Stimulated activated naive CD4-positive, alpha-beta T cell treated with Interleukin-2 at 50 U/mL for 16 hours (primary cell): ENCODE results near the gene SHROOM3.

ENCODE experiments used
- DNase-seq: peaks from one replicate; lab custom pipeline; 2025; lab: John Stamatoyannopoulos, UW

The SHROOM3 gene

GRCh38 chr4:76751612-76752343 is 316.7 kb downstream of the SHROOM3 start:
- DNase-seq: no peak

DNA sequence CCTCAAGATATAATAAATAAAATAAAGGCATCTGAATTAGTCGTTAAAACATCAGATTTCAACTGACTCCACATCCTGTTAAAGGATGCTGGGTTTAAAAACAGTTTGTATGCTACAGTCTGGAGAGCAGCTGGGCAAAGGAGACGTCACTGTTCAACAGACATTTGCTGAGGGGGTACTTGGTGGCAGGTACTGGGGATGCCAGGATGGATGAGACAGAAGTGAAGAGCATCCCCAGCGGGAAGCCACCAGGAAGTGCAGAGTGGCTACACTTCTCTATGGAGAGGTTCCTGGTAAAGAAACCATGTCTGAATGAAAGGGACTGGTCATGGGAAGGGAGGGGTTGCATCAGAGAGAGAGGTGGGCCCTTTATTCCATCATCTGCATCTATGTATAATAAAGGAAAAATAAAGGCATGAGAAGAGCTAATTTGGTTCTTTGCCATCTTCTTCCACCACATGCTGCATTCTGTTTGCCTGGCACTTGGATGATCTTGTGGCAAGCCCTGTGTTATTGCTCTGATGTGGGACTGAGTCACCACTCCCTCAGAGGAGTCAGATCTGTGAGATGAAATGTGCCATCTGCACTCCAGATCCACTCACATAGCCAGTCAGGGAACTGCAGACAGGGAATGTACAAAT is 318.0 kb downstream of the SHROOM3 start:
- no peak for DNase-seq

GRCh38 chr4:76753814-76754213 is 318.8 kb downstream of the SHROOM3 start:
- no peak for DNase-seq

DNA sequence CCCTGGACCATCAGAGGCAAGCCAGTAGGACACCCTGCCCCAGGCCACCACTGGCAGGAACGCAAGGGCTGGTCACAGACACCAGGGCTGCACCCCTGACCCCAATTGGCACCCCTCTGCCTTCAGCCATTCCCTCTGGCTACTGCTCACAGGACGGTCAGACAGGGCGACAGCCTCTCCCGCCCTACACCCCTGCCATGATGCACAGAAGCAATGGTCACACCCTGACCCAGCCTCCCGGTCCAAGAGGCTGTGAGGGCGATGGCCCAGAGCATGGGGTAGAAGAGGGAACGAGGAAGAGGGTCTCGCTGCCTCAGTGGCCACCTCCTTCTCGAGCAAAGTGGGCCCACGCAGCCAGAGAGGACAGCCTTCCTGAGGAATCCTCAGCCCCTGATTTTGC is 319.4 kb downstream of the SHROOM3 start:
- DNase-seq: no peak

DNA sequence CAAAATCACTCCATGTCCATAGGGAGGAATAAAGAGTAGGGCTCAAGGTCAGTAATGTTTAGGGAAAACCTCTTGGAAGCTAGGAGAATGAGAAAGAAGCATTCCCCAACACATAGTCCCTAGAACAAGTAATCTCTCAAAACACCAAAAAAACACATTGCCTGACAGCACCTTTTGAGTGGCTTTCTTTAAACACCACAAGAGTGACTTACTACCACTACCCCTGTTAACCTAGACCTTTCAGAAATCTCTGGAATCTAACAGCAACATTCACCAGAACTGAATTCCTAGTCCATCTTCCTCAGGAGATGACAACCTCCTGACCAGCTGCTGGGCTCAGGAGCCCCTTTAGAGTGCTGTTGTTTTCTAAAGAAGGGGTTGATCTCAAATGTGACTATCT is 320.7 kb downstream of the SHROOM3 start:
- DNase-seq: no peak

DNA sequence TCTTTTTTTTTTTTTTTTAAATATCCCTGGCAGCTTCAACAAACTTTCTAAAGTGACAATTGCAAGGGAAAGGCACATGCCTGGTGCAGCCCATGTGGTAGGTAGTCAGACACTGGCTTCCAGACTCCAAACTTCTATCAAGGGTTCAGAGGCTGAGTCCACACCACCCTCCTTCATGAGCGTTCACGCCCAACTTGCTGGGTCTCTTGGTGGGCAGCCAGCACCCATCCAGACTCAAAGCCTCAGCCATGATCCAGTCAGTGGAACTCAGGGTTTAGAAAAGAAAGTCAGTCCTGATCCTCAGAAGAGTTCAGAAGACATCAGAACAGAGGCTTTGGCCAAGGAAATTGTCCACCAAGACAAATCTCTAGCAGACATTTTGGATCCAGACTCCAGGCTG is 321.4 kb downstream of the SHROOM3 start:
- no peak for DNase-seq

- no peak for DNase-seq
These were observed 322.4 kb downstream of the SHROOM3 start for GRCh38 chr4:76757418-76757939.

DNA sequence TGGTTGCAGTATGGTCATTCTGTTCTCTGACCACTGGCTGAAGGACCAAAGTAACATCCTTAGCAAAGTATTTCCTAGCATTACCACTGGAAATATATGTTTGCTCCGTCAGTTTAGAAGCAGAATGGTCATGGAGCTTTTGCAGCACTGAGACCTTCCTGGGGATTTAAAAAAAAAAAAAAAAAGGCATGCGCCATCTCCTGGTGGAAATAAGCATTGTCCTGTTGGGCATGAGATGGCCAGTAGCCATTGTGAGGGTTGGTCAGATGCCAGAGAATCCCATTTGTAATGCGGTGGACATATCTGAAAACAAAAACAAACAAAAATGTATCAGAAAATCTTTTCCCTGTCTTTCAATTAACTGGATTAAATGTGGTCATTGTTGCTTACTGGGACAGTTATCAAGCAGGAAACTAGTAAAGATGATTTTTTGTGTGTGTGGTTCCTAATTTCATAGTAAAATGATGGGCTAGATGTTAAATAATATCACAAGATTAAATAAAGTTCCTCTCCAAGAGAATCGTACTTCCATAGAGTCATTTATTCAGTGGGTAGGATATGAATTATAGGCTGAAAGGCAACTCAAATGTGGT is 323.4 kb downstream of the SHROOM3 start:
- no peak for DNase-seq

DNA sequence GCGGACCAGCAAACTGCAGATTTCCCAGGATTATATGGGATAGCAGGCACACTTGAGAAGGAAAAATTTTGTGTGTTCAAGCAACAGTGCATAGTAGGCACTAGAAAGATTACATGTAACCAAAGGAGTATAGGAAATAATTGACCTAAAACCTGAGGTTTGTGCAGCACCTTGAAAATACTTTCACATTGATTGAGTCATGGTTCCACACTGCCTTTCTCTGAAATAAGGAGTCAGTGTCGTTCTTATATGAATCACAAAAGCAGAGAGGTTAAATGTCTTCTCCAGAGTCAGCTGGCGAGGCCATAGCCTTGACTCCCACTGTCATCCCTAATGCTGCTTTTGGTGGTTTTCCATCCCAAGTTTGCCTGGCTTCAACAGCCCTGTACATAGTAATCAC is 324.0 kb downstream of the SHROOM3 start:
- DNase-seq: no peak

DNA sequence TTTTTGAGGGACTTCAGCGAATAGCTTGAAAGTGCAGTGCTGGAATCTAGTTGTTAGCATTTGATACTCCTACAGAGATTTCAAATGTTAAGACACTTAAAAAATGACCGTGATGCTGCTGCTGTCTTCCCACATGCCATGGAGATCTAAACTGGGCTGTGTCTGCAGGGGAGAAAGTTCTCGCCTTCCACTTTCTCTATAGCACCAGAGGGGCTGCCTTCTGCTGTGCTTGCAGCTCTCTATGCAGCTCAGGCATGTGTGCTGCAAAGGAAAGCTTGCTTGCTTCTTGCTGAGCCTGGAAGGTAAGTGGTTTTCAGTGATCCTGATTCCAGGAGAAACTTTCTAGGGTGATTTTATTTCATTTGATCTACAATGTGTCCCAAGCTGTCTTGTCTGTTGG is 325.2 kb downstream of the SHROOM3 start:
- no peak for DNase-seq

GRCh38 chr4:76762137-76763130 is 327.4 kb downstream of the SHROOM3 start:
- no peak for DNase-seq

DNA sequence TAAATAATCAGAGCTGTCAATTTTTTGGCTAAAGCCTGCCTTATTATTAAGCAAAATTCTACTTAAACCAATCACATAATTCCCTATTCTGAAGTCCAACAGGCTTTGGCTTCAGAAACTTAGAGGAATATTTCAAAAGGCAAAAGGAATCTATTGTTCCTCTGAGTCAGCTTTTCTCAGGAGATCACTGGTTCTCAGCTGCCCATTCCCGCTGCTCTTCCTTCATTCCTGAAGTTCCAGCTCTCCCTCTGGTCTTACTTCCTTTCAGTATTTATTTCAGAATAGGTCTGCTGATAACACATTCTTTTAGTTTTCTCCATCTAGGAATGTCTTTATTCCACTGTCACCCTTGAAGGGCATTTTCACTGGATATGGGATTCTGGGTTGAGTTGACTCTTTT is 329.2 kb downstream of the SHROOM3 start:
- DNase-seq: no peak

- DNase-seq: no peak
These were observed 330.6 kb downstream of the SHROOM3 start for GRCh38 chr4:76765473-76766183.

DNA sequence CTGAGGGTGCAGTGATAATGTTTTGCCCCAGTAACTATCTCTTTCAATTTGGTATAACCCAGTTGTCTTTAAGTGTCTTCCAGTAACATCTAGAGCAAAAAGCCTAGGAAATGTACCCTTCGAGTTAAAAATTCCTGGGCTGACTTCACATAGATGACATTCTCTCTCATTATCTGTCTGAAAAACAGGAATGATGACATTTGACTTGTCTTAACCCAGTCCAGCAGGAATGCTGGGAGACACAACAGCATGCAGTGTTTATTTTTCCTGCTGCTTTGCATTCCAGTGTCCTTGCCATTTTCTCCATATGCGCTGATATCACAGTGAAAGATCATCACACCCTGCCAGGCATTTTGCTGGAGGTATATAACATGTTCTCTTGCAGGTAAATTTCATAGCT is 333.0 kb downstream of the SHROOM3 start:
- no peak for DNase-seq

DNA sequence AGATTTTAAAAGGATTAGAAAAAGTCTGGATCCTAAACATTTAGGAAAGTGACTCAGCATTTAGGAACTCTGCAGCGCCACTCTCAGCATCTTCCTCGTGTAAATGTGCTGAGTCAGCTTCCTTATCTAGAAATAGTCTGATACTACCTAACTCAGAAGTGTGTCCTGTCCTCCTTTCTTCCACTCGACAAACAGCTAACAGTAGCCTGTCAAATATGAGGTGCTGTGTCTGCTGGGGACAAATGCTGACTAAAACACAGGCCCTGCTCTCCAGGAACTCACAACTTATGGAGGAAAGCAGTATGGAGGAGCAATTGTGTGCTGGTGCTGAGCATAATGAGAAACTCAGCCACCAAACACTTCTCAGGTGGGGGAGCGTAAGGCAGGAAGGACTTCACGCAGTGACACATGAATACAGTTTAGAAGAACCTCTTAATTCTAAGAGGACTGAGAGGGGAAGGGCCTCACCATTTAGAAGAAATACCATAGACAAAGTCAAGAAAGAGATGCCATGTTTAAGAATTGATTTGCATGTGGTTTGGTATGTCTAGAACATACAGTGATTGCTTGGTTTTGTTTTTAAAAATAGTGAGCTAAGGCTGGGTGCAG is 337.6 kb downstream of the SHROOM3 start:
- no peak for DNase-seq

GRCh38 chr4:76773766-76774165 is 338.7 kb downstream of the SHROOM3 start:
- DNase-seq: no peak

DNA sequence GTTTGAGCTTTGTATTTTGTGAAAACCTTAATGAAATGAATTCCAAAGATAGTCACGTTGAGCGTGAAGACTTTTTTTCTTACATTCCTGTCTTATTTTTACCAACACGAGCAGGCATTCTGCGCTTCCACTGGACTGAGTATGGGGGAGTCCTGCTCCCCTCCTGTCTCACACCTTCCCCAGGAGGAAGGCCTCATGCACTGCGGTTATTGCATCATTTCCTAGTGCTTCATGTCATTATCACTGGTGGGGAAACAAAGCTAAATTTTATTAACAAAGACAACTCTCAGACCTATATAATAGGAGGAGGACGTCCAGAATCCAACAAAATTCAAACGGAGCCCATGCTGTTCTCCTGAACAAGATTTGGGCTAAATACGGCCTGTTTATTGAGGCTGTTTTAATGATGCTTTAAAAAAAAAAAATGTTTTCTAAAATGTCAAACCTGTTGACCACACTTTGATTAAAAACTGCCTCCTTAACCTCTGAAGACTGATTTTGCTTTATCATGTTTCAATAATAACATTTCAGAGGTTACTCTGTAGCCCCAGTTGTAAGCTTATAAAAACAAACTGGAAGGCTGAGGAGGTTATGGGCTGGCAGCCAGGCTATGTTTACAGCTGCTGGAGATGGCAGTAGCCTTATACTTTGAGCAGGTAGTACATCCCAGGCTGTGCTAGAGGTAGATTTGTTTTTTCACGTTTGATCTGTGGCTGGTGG is 344.9 kb downstream of the SHROOM3 start:
- DNase-seq: no peak

GRCh38 chr4:76780781-76781697 is 346.0 kb downstream of the SHROOM3 start:
- DNase-seq: no peak
